Natural killer cell (primary cell): ENCODE results near the gene ZNF74. TPM values are rescaled to one million over a fixed set of nuclear protein-coding genes. Genes with fewer than 3 reads are reported as not detected.

Experiments
- ATAC-seq, 3 donors: fragments of 150-1000 bp in 2 of 3; fragments of 200-7000 bp in 1 of 3; cut with Tn5 transposase; 1 replicate in 1 of 3; 2 replicates in 2 of 3; pipeline ENCODE4 v1.10.0; 2021; ENCODE audit warnings: mild to moderate bottlenecking in 2 of 3, moderate library complexity in 2 of 3
- DNase-seq, 2 donors: peaks; one replicate each; pipeline versions ENCODE4 v3.0.0 to v3.0.0-alpha.2; 2013 to 2021; ENCODE audit warnings: mixed read lengths in 1 of 2
- H3K27ac ChIP-seq: one replicate; pipeline ENCODE4 v1.5.1; 2013; ENCODE audit warnings: mild to moderate bottlenecking, low read length
- H3K27me3 ChIP-seq: one replicate; pipeline ENCODE4 v1.6.1; 2013; ENCODE audit warnings: low read length; ENCODE audit not compliant: control insufficient read depth, insufficient read depth
- H3K36me3 ChIP-seq: one replicate; pipeline ENCODE4 v1.6.1; 2013; ENCODE audit warnings: low read length; ENCODE audit not compliant: control insufficient read depth, insufficient read depth
- H3K4me1 ChIP-seq: one replicate; pipeline ENCODE4 v1.6.1; 2013; ENCODE audit warnings: low read length; ENCODE audit not compliant: control insufficient read depth, insufficient read depth
- H3K4me3 ChIP-seq: one replicate; pipeline ENCODE4 v1.5.1; 2013; ENCODE audit warnings: low read length
- H3K9me3 ChIP-seq: one replicate; pipeline ENCODE4 v1.6.1; 2013; ENCODE audit warnings: low read length; ENCODE audit not compliant: control insufficient read depth, insufficient read depth
- H3K27ac Mint-ChIP-seq, 2 donors: one replicate each; pipeline ENCODE4 v1.8.0; 2022; ENCODE audit warnings: mild to moderate bottlenecking in 2 of 2, mixed read lengths in 2 of 2, moderate library complexity in 1 of 2
- H3K27me3 Mint-ChIP-seq, 2 donors: one replicate each; pipeline ENCODE4 v1.8.0; 2022; ENCODE audit warnings: low read depth in 2 of 2, mixed read lengths in 2 of 2
- H3K36me3 Mint-ChIP-seq: one replicate; pipeline ENCODE4 v1.8.0; 2022; ENCODE audit warnings: mixed read lengths
- H3K4me1 Mint-ChIP-seq, 2 donors: one replicate each; pipeline ENCODE4 v1.8.0; 2022; ENCODE audit warnings: mixed read lengths in 2 of 2
- H3K4me3 Mint-ChIP-seq: one replicate; pipeline ENCODE4 v1.8.0; 2022; ENCODE audit warnings: mild to moderate bottlenecking, moderate library complexity, mixed read lengths
- H3K9me3 Mint-ChIP-seq, 2 donors: one replicate each; pipeline ENCODE4 v1.8.0; 2022; ENCODE audit warnings: mixed read lengths in 2 of 2
- CTCF ChIP-seq: fragments of 200-600 bp; IDR thresholded peaks from one replicate; pipeline ENCODE4 v1.8.0; 2022; ENCODE audit warnings: antibody characterized with exemption
- WGBS: methylation state at CpG from one replicate; pipeline ENCODE4 v1.1.7; 2013; ENCODE audit warnings: missing lambda C conversion rate; ENCODE audit not compliant: insufficient coverage; 5-methylcytosine and 5-hydroxymethylcytosine counted together
- intact Hi-C: fragments of 100-400 bp; cut with micrococcal nuclease; formaldehyde crosslinking; loops from one replicate; pipeline ENCODE4 v1.14.2; 2022
- total RNA-seq, 4 donors: library from RNA; stranded (reverse); fragments of 120-200 nt in 1 of 4; gene quantifications; one replicate each; pipeline versions ENCODE4 v1.2.3 to v1.2.4, GENCODE V29; 2013 to 2022

Gene ZNF74
- total RNA-seq, 3 donors from 2014 or later (not counting 1 experiment from before 2014, with no cell fraction given), result 7.7 to 18.2 (median 10.4) TPM

DNA sequence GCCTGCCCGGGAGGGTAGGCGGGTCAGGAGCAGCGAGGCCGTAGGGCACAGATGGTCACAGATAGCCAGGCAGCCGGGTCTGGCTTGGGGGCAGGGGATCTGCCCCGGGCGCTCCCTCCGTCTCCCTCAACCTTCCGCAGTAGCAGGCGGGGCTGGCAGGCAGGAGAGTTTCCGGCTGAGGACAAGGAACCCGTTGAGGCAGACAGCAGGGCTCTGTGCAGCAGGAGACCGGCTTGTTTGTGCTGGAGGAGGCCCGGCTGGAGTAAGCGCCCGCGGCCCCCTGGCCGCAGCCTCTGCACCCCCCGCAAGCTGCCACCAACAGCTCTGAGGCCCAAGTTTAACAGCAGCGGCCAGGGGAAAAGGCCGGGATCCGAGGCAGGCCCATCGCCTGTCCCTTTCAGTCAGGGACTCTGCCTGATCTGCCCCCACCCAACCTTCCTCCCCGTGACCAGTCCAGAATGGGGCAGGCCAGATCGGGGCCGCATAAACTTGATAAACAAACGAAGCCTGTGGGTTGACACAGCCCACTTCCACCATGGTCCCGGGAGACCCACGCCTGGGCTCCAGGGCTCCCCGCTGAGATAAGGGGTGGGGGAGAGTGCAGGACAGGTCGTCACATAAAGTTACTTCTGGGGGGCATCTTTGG is 30.1 kb downstream of the ZNF74 start:
- Mint-ChIP-seq H3K36me3 (no peaks in the 10 kb centered on the region), H3K9me3 (no peaks in the 10 kb centered on the region), H3K27me3 (peaks cover 6 to 15% of the 10 kb centered on the region in 2 donors), H3K4me3 (peak overlapping the region; percentile 32), H3K27ac (no peak overlapping the region), H3K4me1 (peaks cover 3 to 8% of the 10 kb centered on the region in 2 donors)
- DNase-seq (no peak), ATAC-seq (no peak)
- Histone ChIP-seq H3K9me3 (no peaks in the 10 kb centered on the region), H3K4me1 (peaks cover 6% of the 10 kb centered on the region), H3K4me3 (no peak overlapping the region), H3K36me3 (no peaks in the 10 kb centered on the region), H3K27me3 (peaks cover 23% of the 10 kb centered on the region), H3K27ac (no peak overlapping the region)
- 71% methylated on average over 31 of the region's 31 CpGs for WGBS
- intact Hi-C loops, result loop anchor here (10.0 kb wide), 1 partner anchor 141 kb away; no protein-coding TSS in a partner anchor
- no peak for TF ChIP-seq CTCF

- no peak overlapping the region for H3K4me3 ChIP-seq
- H3K4me1 Mint-ChIP-seq, result peaks cover 5 to 13% of the 10 kb centered on the region in 2 donors
- WGBS, result 93% methylated on average over 15 of the region's 15 CpGs
- peaks cover 9% of the 10 kb centered on the region for H3K4me1 ChIP-seq
- peaks cover 6 to 17% of the 10 kb centered on the region in 2 donors for H3K27me3 Mint-ChIP-seq
- peak overlapping the region; percentile 32 for H3K4me3 Mint-ChIP-seq
- H3K27ac Mint-ChIP-seq, result no peak overlapping the region
- no peak for TF ChIP-seq CTCF
- H3K27me3 ChIP-seq, result peaks cover 23% of the 10 kb centered on the region
- DNase-seq (no peak), ATAC-seq (no peak)
- no peak overlapping the region for H3K27ac ChIP-seq
- no peaks in the 10 kb centered on the region for H3K36me3 Mint-ChIP-seq
- intact Hi-C loops, result loop anchor here (10.0 kb wide), 1 partner anchor 140 kb away; no protein-coding TSS in a partner anchor
- no peaks in the 10 kb centered on the region for H3K36me3 ChIP-seq
- no peaks in the 10 kb centered on the region for H3K9me3 Mint-ChIP-seq
- no peaks in the 10 kb centered on the region for H3K9me3 ChIP-seq
Measured at GRCh38 chr22:20424568-20424931, 30.6 kb downstream of the ZNF74 start.

GRCh38 chr22:20424932-20425565 is 31.1 kb downstream of the ZNF74 start:
- DNase-seq, result no peak

More at GRCh38 chr22:20424932-20425565, 31.1 kb downstream of the ZNF74 start:
- Histone ChIP-seq H3K27me3 (peaks cover 28% of the 10 kb centered on the region), H3K27ac (no peak overlapping the region), H3K9me3 (no peaks in the 10 kb centered on the region), H3K4me3 (no peak overlapping the region), H3K36me3 (no peaks in the 10 kb centered on the region), H3K4me1 (peaks cover 14% of the 10 kb centered on the region)
- WGBS, result 42% methylated on average over 59 of the region's 59 CpGs
- intact Hi-C loops, result loop anchor here (10.0 kb wide), 1 partner anchor 140 kb away; no protein-coding TSS in a partner anchor
- no peak overlapping the region for H3K27ac Mint-ChIP-seq
- ATAC-seq, result peak in 1 of 3 donors; percentile 14
- no peaks in the 10 kb centered on the region for H3K36me3 Mint-ChIP-seq
- TF ChIP-seq CTCF, result no peak
- no peak overlapping the region for H3K4me3 Mint-ChIP-seq
- no peaks in the 10 kb centered on the region for H3K9me3 Mint-ChIP-seq
- H3K4me1 Mint-ChIP-seq, result peaks cover 5 to 18% of the 10 kb centered on the region in 2 donors
- peaks cover 6 to 17% of the 10 kb centered on the region in 2 donors for H3K27me3 Mint-ChIP-seq
